Stimulated activated CD4-positive, alpha-beta T cell treated with anti-CD3 and anti-CD28 coated beads, TNF-alpha, amount 100 ng/mL, for 4 hours (primary cell): Measurements from ENCODE around the gene SLC22A6.

ENCODE experiments used
- DNase-seq, 3 experiments: peaks; one replicate each; pipeline ENCODE4 v3.0.0-alpha.2; 2020; ENCODE audit warnings: low read depth in 3 of 3

Gene SLC22A6

GRCh38 chr11:62931499-62932278, 53.1 kb downstream of the SLC22A6 start:
- no peak for DNase-seq

- no peak for DNase-seq
These were observed 54.1 kb downstream of the SLC22A6 start for GRCh38 chr11:62930666-62931065.

DNA sequence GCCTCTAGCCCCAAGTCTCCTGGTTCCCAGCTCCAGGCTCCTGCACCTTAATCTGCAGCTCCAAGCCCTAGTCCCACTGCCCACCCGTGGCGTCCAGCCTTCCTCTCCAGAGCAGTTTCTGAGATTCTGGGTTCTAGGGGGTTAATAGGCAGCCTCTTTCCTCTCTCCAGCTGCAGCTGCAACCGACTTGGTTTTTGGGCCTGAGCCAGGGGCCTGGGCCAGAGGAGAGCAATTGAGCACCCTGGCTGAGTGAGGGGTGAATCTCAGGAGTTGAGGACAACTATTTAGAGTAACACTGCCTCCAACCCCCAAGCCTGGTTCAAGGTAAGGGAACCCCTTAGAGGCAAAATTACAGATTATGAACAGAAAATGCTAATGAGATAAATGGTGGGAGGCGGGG, 54.6 kb downstream of the SLC22A6 start:
- DNase-seq: no peak

DNA sequence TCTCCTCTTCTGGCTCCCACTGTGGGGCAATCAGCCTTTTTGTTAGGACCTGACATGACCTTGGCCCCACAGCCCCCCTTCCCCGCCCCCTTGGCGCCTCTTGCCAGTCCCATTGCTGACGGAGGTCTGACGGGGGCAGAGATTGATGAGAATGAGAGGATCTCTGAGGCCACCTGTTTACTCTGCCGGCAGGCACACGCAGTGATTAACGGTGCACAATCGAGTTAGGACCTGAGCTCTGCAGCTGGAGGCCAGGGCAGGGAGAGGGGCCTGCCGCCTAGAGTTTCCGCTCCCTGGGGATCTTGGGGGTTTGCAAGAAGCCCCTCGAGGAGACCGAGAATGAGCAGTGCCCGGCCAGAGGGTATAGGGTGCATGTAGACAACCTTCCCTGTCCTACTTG, 56.8 kb downstream of the SLC22A6 start:
- no peak for DNase-seq

DNA sequence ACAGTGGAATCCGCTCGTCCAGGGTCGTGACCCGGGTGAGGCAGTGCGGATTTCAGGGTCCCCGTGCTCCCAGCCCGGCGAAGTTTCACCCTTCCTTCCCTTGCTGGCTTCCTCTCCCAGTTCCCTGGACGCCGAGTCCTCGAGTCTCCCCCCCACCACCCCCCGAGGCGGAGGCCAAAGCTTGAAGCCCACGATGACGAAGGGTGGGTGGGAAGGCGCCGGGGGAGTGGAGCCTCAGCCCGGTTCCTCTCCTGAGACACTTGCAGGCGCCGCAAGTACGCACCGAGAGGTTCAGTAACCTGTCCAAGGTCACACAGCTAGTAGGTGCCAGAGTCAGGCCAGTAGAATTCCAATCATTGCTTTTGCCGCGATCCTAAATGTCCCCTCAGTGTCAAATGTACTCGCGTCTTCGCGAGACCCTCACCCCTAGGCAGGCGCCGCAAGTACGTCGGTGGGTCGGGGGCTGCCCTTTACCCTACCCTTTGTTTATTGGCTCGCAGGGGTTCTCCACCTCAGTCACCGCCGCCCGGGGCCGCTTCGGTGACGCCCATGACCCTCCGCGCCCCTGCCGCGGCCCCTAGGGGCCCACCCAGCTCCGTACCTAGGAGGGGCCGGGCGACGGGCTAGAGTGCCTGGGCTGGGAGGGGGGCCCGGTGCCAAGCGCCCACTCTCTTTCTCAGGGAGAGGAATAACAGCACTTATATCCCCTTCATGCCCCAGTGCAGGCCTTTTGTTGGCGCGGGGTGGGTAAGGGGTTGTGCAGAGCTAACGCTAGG, 57.9 kb downstream of the SLC22A6 start:
- DNase-seq: no peak
